GM18505 (cell line): ENCODE data around the gene MT1F.
"Not testable (repeated sequence)": the region's sequence is repeated elsewhere in the genome, so short reads cannot be mapped to it uniquely, and the experiment has no call there.

Experiments used
- ATAC-seq: cut with Tn5 transposase; IDR thresholded peaks from one replicate; pipeline ENCODE4 v1.9.1; 2021; ENCODE audit not compliant: unreplicated experiment
- POLR2A ChIP-seq: IDR thresholded peaks from 4 replicates; pipeline ENCODE4 v1.6.1; 2011; ENCODE audit warnings: borderline replicate concordance; ENCODE audit not compliant: insufficient read depth, insufficient read length; ENCODE audit errors: extremely low read depth

The MT1F gene

GRCh38 chr16:56617212-56618085, 40.3 kb upstream of the MT1F start:
- ATAC-seq: no peak
- no peak for TF ChIP-seq POLR2A

- ATAC-seq: no peak
- no peak for TF ChIP-seq POLR2A
These were observed 39.6 kb upstream of the MT1F start for GRCh38 chr16:56618138-56618537.

- no peak for TF ChIP-seq POLR2A
- no peak for ATAC-seq
These were observed 37.3 kb upstream of the MT1F start for GRCh38 chr16:56620339-56620897.

GRCh38 chr16:56621665-56622445, 35.9 kb upstream of the MT1F start:
- ATAC-seq: not testable (repeated sequence)

- not testable (repeated sequence) for ATAC-seq
These were observed 34.6 kb upstream of the MT1F start for GRCh38 chr16:56623184-56623583.

GRCh38 chr16:56623637-56624036, 34.1 kb upstream of the MT1F start:
- ATAC-seq: no peak
- no peak for TF ChIP-seq POLR2A

DNA sequence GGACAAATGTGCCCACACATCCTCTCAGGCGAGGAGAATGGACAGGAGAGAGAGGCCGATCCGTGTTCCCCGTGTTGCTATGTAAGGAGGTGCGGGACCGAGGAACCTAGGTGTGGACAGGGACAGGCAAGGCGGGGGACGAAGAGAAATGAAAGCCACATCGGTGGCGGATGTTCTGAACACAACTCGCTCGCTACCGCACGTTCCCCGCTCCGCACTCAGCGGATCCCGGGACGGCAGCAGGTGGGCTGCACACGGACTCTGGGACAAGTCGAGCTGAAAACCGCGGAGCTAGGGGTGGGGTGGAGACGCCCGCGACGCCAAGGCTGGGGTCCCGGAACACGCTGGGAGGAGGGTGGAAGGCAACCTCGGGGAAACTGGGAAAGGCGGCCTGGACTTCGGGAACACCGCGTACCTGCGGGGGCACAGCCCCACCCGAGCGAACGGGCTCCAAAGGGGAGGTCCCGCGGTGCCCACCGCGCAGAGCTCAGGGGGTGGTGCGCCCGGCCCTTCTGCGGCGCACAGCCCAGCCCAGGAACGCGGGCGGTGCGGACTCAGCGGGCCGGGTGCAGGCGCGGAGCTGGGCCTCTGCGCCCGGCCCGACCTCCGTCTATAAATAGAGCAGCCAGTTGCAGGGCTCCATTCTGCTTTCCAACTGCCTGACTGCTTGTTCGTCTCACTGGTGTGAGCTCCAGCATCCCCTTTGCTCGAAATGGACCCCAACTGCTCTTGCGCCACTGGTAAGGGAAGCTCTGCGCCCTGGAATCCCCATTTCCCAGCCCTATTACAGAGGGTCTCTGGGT, 32.4 kb upstream of the MT1F start, which contains the start of gene MT1E:
Gene MT1E, plus strand, starts transcription at position 642 of the 803 bp plus-strand sequence. Its CDS starts 71 bp downstream, at position 713.
- ATAC-seq: no peak
- TF ChIP-seq POLR2A: no peak

DNA sequence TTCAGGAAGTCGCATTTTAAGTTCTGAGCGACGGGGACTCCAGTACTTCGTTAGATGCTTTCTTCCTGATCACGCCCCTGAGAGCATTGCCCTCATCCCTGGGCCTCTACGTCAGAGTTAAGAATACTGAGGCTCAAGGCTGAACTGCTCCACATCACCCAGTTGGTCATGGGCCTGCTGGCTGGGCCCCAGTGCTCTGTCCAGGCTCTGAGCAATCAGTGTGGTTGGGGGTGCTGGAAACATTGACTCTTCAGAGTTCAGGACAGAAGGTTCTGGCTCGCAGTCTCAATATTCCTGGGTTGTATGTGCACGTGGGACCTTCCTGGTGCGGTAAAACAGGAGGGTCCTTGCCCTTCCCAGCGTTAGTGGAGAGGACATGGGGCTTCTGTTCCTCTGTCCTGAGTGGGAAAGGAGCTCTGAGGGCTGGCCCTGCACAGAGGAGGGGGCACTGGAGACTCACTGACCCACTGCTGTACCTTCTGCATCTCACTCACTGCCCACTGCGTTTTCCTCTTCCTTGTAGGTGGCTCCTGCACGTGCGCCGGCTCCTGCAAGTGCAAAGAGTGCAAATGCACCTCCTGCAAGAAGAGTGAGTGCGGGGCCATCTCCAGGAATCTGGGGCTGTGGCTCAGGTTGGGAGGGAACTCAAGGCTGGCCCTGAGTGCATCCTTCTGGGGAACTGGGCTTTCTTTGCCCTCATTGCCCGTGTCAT, 31.7 kb upstream of the MT1F start:
- no peak for ATAC-seq
- no peak for TF ChIP-seq POLR2A

GRCh38 chr16:56626685-56627084, 31.1 kb upstream of the MT1F start:
- no peak for TF ChIP-seq POLR2A

DNA sequence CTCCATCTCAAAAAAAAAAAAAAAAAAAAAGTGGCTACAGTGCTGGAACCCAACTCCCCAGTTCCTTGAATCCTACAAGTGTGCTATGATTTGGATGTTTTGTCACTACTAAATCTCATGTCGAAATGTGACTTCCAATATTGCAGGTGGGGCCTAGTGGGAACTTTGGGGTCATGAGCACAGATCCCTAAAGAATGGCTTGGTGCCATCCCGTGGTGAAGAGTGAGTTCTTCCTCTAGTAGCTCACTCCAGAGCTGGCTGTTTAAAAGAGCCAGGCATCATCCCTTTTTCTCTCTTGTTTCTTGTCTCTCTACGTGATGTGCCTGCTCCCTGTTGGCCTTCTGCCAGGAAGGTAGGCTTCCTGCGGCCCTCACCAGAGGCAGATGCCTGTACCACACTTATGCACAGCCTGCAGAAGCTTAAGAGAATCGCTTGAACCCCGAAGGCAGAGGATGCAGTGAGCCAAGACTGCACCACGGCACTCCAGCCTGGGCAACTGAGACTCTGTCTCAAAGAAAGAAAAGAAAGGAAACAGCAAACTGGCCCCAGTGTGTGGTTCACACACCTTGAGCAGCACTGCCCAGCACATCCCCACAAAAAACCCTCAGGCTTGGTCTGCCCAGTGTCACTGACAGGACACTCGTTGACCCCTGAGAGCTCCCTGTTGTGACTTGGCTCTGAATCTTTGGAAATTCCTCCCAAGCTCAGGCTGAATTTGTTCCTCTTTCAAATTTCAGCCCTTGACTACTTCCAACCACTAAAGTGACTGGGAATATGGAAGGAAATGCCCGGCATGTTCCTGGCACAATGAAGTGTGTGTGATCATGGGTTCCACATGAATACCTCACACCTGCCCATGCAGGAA, 29.0 kb upstream of the MT1F start:
- ATAC-seq: no peak
- no peak for TF ChIP-seq POLR2A

More at GRCh38 chr16:56626685-56627084, 31.1 kb upstream of the MT1F start:
- ATAC-seq: no peak

GRCh38 chr16:56629531-56629930, 28.2 kb upstream of the MT1F start:
- no peak for ATAC-seq
- no peak for TF ChIP-seq POLR2A

GRCh38 chr16:56630134-56630533, 27.6 kb upstream of the MT1F start:
- ATAC-seq: peak; percentile 76
- TF ChIP-seq POLR2A: no peak

DNA sequence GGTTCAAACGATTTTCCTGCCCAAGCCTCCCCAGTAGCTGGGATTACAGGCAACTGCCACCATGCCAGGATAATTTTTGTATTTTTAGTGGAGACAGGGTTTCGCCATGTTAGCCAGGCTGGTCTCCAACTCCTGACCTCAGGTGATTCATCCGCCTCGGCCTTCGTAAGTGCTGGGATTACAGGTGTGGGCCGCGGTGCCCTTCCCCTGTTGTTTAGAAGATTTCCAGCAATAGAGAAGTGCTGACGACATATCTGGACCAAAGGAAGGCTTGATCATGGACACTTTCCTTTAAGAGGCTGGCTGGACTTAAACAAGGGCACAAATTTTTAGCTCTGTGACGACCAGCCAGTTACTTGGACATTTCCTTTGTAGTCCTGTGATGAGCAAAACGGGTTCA, 26.6 kb upstream of the MT1F start:
- TF ChIP-seq POLR2A: no peak
- no peak for ATAC-seq
